AG10803 (cell line): Measurements from ENCODE around the gene TTLL6.

ENCODE experiments used
- DNase-seq: peaks from one replicate; pipeline ENCODE4 v3.0.0; 2010; ENCODE audit warnings: low read depth
- H3K4me3 ChIP-seq: 2 replicates; pipeline ENCODE4 v1.5.1; 2011; ENCODE audit warnings: mild to moderate bottlenecking, low read length, control low read depth
- TF ChIP-seq, protein P1 (sequence below): conservative IDR thresholded peaks from 2 replicates; pipeline ENCODE4 v1.5.1; 2011; ENCODE audit warnings: mild to moderate bottlenecking, low read length, control low read depth, inconsistent platforms

TTLL6 gene

DNA sequence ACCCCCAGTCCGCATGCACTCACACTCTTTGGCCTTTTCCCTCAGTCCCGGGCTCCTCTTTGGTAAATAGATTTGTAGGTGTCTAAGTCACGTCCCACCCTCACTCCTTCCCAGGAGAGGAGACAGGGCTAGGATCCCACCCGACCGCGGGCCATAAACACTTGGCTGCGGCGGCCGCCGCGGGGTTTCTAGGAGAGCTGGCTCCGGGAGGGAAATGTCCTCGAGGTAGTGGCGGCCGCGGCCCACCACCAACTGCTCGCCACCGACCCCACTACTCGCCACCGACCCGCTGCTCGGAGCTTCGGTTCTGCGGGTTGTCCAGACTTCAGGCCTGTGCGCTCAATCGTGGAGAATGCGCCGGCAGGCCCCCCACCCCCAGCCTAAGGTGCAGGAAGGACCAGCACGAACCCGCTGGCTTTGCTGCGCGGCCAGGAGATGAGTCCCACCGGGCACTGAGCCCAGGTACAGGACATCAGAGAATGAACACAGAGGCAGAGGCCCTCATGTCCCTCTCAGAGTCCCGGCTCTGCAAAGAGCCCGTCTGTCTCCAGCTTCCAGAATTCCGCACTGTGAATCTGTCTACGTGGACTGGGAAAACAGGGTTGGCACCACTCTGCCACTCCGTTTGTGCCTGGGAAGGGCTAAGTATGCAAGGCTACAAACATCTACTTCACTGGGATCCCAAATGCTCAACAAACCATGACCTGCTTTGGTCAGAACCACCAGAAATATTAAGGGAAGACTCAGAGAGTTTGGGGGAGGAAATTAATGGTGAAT is 91.6 kb downstream of the TTLL6 start:
- DNase-seq: no peak
- TF ChIP-seq, protein P1, sequence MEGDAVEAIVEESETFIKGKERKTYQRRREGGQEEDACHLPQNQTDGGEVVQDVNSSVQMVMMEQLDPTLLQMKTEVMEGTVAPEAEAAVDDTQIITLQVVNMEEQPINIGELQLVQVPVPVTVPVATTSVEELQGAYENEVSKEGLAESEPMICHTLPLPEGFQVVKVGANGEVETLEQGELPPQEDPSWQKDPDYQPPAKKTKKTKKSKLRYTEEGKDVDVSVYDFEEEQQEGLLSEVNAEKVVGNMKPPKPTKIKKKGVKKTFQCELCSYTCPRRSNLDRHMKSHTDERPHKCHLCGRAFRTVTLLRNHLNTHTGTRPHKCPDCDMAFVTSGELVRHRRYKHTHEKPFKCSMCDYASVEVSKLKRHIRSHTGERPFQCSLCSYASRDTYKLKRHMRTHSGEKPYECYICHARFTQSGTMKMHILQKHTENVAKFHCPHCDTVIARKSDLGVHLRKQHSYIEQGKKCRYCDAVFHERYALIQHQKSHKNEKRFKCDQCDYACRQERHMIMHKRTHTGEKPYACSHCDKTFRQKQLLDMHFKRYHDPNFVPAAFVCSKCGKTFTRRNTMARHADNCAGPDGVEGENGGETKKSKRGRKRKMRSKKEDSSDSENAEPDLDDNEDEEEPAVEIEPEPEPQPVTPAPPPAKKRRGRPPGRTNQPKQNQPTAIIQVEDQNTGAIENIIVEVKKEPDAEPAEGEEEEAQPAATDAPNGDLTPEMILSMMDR: no peak
- H3K4me3 ChIP-seq: no peak overlapping the region

- TF ChIP-seq, protein P1: no peak
- no peak for DNase-seq
- H3K4me3 ChIP-seq: peak overlapping the region; percentile 24
These were observed 92.1 kb downstream of the TTLL6 start for GRCh38 chr17:48725004-48725287.

DNA sequence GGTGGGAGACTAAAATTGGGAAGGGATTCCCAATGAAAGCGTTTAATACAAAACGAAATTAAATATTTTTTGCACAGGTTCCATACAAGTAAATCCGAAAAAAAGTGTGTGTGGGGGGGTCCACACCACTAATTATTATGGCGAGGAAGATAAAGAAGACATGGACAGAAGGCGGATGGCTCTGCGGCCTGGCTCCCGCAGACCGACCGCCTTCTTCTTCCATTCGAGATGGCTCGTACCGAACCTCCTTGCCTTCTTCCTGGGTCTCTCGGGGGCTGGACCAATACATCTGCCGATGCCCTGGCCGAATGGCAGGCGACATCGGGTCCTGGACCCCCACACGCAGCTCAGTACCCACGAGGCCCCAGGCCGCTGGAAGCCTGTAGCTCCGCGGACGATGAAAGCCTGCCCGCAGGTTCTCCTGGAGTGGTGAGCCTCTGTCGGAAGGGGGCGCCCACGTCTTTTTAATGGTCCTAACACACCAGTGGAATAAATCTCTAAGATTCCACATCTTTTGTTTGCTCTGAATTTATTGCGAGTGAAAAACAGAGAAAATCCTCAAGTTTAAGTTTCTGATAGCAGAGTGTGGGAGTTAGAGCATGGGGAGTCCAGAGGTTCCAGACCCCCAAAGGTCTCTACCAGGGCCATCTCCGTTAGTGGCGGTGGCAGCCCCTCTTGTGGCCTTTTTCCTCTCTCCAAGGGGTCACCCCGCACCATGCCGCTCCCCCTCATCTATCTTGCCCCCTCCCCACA is 92.6 kb downstream of the TTLL6 start:
- H3K4me3 ChIP-seq: peak overlapping the region; percentile 24
- DNase-seq: peak; percentile 72

GRCh38 chr17:48723423-48724250 is 93.4 kb downstream of the TTLL6 start:
- peak overlapping the region; percentile 5; the same call in 1 of the 2 replicates for H3K4me3 ChIP-seq
- TF ChIP-seq, protein P1: no peak
- no peak for DNase-seq

More for the DNA sequence above, 92.6 kb downstream of the TTLL6 start:
- TF ChIP-seq, protein P1: peak; percentile 79

DNA sequence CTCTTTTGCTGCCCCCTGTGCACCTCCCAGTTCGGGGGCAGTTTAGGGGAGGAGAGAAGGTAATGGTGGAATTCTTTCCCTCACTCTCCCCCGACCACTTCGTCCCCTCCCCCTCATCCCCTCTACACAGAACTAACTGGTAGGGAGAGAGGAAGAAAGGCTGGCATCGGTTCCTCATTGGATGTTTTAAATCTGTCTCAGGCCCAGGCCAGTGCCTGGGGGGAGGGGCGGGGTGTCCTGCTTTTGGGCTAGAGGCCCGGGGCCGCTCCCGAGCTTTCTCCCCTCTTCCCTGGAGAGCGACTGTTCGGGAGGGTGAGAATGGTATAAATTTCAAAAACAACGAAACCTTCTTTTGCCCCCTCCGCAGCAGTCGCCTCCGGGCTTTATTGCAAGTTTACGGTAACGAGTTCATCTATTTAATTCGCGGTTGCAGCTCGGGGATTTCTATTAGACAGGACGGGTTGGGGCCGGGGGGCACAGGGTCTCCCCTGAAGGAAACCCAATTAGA is 94.1 kb downstream of the TTLL6 start, which contains the start of gene PRAC2:
Gene PRAC2, plus strand, starts transcription at position 271 of the 508 bp plus-strand sequence. CDS start 1,226 bp downstream, outside the sequence.
- DNase-seq: no peak
- TF ChIP-seq, protein P1: no peak
- H3K4me3 ChIP-seq: peak within 1 kb of the TSS; percentile 5; the same call in 1 of the 2 replicates

DNA sequence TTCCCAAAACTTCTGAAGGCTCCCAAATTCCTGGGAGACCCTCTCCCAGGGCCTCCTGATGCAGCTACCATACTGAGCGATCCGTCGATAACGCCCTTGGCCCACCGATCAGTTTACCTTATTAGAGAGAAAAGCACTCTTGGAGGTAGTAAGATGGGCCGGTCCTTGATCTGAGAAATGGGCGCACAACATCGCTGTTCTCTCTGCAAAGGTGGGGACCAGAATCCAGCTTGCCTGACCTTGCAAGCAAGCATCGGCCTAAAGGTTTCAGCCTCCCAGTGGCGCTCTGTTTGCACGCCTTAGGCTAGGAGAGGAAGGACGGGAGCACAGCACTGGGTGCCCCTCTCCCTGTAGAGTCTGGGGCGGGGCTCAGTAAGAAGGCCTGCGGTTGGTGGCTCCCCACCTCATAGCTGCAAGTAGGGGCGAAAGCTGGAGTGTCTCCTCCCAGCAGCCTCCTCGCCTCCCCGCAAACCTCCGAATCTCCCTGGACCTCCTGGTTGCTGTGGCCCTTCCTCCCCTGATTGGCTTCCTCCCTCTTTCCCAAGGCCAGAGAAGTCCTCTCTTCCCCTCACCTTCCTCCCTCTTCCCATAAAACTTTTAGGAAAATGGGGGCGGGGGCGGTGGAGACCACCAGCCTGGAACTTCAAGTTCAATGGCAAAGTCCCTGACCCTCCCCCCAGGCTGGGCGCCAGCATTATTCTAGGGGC is 94.7 kb downstream of the TTLL6 start, which contains the start of gene PRAC1:
Gene PRAC1, minus strand, starts transcription at position 318 of the 707 bp plus-strand sequence. Its CDS starts 126 bp downstream, at position 192.
- TF ChIP-seq, protein P1: no peak
- DNase-seq: no peak
- no peak within 1 kb of the TSS for H3K4me3 ChIP-seq
